Superior temporal gyrus (tissue), 1 donor: Measurements from ENCODE around the gene CYP4A11.
"Not testable (repeated sequence)": the region's sequence is repeated elsewhere in the genome, so short reads cannot be mapped to it uniquely, and the experiment has no call there.

Source experiments
- DNase-seq: peaks from one replicate; pipeline ENCODE4 v3.0.0-alpha.2; 2016; ENCODE audit errors: extremely low spot score

Gene CYP4A11

DNA sequence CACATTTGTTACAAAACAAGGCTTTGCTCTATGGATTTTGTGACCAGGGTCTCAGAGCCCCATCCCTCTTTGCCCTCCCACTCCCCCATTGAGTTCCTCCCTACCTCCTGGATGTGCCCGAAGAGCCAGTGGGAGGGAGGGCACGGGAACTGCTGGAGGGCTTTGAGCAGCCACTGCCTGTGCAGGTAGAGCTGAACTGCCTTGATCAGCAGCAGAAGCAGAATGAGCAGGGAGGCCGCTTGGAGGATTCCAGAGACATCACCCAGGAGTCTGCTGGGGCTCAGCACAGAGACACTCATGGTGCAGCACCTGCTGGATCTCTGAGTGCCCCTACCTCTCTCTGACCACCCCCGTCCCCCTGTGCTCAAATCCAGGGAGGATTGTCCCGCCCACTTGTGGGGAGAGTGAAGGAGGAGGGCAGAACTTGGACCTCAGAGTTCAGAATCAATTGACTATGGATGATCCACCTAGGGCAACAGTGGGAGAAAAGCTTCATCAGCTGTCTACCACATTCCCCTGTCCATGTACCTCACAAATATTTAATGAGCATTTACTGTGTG, at the start of gene CYP4A11:
TSS of gene CYP4A11 (minus strand) at position 342 of the 560 bp plus-strand sequence. CDS start at position 299, 43 bp downstream.
- DNase-seq, result no peak

DNA sequence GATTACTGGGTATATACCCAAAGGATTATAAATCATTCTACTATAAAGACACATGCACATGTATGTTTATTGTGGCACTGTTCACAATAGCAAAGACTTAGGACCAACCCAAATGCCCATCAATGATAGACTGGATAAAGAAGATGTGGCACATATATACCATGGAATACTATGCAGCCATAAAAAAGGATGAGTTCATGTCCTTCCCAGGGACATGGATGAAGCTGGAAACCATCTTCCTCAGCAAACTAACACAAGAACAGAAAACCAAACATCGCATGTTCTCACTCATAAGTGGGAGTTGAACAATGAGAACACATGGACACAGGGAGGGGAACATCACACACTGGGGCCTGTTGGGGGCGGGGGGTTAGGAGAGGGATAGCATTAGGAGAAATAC, 49.3 kb upstream of the CYP4A11 start:
- DNase-seq, result not testable (repeated sequence)

GRCh38 chr1:46983830-46984586, 42.7 kb upstream of the CYP4A11 start:
- no peak for DNase-seq

- no peak for DNase-seq
Measured at GRCh38 chr1:46983166-46983829, 42.0 kb upstream of the CYP4A11 start.

DNA sequence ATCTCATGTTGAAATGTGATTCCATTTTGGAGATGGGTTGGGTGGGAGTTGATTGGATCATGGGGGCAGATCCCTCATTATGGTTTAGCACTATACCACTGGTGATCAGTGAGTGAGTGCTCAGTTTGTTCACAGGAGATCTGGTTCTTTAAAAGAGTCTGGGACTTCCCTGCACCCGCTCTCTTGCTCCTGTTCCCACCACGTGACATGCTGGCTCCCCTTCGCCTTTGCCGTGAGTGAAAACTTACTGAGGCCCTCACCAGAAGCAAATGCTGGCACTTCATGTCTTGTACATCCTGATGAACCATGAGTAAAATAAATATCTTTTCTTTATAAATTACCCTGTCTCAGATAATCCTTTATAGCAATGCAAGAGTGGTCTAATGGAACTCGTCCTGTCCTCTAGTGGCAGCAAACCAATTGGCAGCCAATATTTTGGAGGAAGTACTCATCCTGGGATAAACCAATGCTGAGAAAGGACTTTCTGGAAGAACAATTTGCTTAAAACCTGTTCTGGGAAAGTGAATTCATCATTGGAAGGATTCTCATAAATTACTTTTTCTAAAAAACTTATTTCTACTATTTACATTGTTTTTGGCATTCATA, 27.8 kb upstream of the CYP4A11 start:
- DNase-seq, result no peak

GRCh38 chr1:46962272-46962671, 21.0 kb upstream of the CYP4A11 start:
- DNase-seq, result not testable (repeated sequence)

DNA sequence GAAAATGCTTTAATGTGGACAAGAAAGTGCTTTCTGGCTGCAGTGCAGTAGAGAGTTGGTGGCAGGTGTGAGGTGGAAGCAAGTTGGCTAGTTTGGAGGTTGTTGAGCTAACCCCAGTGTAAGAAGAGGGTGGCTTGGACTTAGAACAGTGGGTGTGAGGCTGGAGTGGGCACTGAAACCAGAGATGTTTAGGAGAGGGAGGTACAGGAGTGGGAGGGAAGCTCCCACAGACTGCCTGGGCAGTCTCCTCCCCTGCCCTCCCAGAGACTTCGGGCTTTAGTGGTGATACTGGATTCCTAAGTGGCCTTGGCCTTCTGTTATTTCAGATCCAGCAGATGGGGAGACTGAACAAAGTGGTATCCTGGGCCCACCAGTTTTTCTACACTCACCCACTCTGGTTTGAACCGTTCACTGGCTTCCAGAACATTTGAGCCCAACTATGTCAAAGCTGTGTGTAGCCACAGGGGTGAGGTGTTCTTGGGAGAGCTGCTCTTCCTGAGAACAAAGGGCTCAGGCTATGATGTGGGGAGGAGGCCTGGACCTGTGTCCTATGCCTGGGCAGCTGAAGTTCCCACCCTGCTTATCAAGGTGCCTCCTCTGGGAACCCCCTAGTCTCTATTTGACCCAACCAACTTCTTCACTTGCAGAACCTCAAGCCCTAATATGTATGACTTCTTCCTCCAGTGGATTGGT, 19.9 kb upstream of the CYP4A11 start:
- no peak for DNase-seq

- DNase-seq, result no peak
Measured at GRCh38 chr1:46960250-46960649, 19.0 kb upstream of the CYP4A11 start.

DNA sequence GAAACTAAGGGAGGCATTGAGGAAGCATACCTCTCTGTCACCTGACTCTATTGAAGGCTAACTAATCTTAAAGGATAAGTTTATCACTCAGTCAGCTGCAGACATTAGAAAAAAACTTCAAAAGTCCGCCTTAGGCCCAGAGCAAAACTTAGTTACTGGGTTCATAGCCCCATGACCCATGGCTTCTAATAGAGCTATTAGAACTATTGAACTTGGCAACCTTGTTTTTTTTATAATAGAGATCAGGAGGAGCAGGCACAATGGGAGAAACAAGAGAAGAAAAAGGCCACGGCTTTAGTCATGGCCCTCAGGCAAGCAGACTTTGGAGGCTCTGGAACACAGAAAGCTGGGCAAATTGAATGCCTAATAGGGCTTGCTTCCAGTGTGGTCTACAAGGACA, 13.8 kb upstream of the CYP4A11 start:
- DNase-seq, result not testable (repeated sequence)

- DNase-seq, result not testable (repeated sequence)
Measured at GRCh38 chr1:46953847-46954246, 12.6 kb upstream of the CYP4A11 start.

- DNase-seq, result not testable (repeated sequence)
Measured at GRCh38 chr1:46949417-46949666, 8.1 kb upstream of the CYP4A11 start.

DNA sequence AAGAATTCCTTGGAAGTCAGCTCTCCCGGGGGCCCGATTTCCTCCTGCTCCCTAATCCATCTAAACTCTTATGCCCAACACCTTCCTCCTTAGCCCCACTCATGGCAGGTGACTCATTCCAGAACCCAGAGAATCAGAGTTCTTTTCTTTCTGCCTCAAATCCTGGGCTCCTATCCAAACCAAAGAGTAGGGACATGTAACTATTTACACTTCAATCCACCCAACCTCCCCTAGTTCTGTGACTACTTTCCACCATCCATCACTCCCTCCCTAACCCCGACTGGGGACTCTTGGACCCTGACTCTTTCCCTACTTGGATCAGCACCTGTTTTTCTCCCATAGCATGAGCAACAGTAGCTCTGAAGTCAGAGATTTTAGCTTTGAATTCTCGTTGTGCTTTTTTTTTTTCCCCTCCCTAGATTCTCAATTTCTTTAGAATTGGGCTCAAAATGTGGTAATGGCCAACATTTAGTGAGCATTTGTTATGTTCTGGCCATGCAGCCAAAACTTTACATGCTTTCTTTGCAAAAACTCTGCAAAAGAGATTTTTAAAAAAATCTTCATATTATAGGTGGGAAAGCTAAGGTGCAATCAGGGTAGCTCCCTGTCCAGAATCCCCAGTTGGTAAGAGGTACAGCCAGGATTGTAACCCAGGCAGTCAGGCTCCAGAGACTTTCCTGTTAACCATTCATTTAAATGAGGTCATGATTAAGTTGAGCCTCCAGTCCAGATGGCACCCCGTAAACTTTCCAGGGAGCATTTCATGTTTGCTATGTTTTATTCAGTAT, 7.5 kb upstream of the CYP4A11 start:
- no peak for DNase-seq

GRCh38 chr1:46947706-46948105, 6.4 kb upstream of the CYP4A11 start:
- not testable (repeated sequence) for DNase-seq

- DNase-seq, result no peak
Measured at GRCh38 chr1:46942086-46942485, 810 bp upstream of the CYP4A11 start.

- no peak for DNase-seq
Measured at GRCh38 chr1:46940307-46940706, 969 bp downstream of the CYP4A11 start.

GRCh38 chr1:46937270-46937669, 4.0 kb downstream of the CYP4A11 start:
- no peak for DNase-seq

- no peak for DNase-seq
Measured at GRCh38 chr1:46936788-46937187, 4.5 kb downstream of the CYP4A11 start.

- not testable (repeated sequence) for DNase-seq
Measured at GRCh38 chr1:46934852-46935251, 6.4 kb downstream of the CYP4A11 start.

DNA sequence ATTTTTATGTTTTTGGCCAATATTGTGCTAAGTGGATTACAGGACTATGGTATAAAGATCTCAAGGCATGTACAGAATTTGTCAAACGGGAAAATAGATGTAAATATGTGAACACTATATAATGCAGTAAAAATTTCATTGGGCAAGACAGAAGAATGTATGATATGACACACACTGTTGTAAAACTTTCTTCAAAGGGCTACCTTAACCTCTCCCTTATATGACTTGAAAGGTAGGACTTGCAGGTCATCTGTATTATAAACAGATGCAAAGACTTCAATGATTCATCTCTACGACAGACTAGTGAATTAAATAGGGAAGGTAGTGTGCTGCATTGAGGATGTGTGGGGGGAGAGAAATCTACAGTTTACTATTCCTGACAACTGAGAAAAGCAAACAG, 9.3 kb downstream of the CYP4A11 start:
- not testable (repeated sequence) for DNase-seq

DNA sequence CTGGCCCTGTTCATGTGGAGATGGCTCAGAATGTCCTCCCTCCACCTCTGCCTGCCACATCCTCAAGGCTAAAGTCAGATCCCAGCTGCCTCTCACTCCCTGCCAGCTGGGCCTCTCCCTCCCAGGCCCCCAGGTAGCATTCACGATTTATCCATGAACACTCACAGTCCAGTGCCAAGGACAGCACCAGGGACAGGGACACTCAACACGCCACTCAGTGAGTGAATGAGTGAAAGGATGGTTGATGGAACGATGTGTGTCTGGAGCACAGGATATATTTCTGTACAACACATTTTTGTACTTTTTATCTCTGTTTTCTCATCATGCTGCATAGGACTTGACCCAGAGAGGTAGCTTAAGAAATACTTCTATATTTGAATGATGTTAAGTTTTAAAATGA, 10.1 kb downstream of the CYP4A11 start:
- no peak for DNase-seq

GRCh38 chr1:46927249-46927835, 13.9 kb downstream of the CYP4A11 start:
- DNase-seq, result no peak
